ENCODE results near the gene EBF3.

EBF3 gene

DNA sequence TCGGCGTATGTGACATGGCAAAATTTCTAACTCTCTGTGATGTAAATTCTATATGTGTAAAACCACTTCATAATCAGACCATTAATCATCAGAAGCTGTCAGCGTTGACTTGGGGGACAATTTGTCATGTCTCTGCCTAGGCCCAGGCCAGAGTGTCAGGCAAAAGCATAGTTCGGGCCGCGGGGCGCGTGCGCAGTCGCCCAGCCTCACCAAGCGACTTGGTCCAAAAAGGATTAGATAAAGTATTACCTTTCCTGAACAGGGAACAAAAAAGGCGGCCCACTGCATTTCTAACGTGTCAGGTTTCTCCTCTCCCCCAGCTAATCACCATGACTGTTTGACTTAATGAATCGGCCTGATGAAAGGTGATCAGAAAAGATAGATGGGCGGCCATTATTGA lies 114.2 kb downstream of the EBF3 start:
- DNase-seq, result no peak

DNA sequence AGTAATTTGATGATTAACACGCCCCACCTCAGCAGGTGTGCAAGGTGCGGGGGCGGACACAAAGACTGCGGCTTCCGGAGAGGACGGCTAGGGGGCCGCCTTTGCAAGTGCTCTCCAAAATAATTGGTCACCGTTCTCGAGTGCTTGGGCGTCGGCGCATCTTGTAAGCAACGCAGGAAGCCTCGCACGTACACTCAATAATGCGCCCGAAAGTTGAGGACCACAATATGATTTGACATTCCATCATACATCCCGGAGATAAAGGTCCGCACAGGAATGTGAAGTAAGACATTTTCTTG lies 114.7 kb downstream of the EBF3 start:
- no peak for DNase-seq

- DNase-seq, result no peak
These were observed 115.2 kb downstream of the EBF3 start for GRCh38 chr10:129848696-129849451.

GRCh38 chr10:129847741-129848483 lies 116.2 kb downstream of the EBF3 start:
- no peak for DNase-seq

DNA sequence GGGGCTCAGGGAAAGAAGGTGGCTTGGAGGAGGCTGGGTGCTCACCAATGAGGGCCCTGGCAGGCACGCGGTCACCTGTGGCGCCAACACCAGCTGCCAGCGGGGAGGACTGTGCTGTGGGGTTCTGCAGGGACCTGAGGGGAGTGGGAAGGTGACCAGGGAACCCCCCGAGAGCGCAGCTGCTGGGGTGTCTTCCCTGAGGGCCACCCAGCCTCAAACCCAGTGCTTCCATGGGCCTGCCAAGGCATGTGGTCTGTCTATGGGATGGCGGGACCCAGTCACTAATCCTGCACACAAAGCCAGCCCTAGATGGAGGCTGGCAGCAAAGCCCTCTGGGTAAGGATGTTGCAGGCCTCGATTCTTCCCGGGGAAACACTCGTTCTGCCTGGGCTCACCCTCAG lies 117.1 kb downstream of the EBF3 start:
- DNase-seq, result no peak

- DNase-seq, result no peak
These were observed 118.8 kb downstream of the EBF3 start for GRCh38 chr10:129845111-129845753.

DNA sequence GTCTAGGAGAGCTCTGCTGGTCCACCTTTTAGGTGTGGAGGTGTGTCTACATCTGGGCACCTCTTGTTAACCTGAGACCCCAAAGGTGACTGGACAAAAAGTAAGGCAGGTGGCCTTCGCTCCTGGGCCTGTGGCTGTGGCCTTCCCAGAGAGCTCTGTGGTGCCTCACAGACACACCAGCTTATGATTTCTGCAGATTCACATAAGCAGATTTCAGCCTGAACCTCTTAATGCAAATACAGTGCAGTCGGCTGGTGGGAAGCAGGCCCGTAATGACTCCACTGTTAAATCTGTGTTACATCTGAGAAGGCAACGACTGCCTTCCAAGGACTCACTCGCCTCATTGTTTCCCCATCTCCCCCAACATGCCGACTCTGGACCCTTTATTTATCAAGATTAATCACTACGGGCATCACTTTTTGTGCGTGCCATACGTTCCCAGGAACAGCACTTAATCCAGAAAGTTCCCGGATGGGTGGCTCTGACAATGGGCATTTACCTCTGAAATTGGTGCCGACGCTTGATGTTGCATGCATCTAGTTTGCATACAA lies 119.8 kb downstream of the EBF3 start:
- DNase-seq, result no peak

- DNase-seq, result no peak
These were observed 120.4 kb downstream of the EBF3 start for GRCh38 chr10:129843702-129844101.

GRCh38 chr10:129843131-129843541 lies 120.9 kb downstream of the EBF3 start:
- no peak for DNase-seq

DNA sequence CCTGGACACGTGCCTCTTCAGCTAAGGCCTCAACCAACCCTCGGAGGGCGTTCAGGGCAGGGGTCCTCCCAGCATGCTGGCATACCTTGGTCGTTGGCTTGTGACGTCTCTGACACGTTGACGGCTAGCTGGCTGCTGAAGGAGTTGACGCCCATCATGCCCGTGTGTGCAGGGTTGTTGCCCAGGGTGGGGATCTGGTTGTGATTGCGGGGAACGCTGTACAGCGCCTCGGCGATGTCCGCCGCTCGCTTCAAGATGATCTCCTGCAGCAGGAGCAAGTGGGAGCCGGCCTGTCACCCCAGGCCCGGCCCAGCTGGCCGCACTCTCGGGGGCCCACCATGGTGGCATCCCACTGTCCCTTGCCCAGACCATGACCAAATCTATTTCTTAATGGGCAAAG lies 122.0 kb downstream of the EBF3 start:
- no peak for DNase-seq

- no peak for DNase-seq
These were observed 122.5 kb downstream of the EBF3 start for GRCh38 chr10:129841590-129841989.

GRCh38 chr10:129841071-129841470 lies 123.0 kb downstream of the EBF3 start:
- DNase-seq, result no peak

DNA sequence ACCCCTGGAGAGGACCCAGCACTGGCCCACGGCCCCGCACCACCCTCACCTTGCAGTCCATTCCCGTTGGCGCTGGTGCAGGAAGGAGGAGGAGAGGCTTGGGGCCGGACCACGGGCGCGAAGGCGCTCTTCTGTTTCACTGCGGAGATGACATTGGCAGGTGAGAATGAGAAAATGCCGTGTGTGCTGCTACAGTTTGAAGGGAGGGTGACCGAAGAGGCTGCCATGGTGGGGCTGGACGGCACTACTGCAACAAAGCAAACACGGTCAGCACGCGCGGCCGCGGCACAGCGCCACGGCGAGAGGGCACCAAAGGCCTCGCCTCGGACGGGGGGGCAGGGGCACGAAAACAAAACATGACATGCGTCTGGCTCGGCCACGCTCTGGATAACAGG lies 123.9 kb downstream of the EBF3 start:
- no peak for DNase-seq

GRCh38 chr10:129839285-129840195 lies 124.5 kb downstream of the EBF3 start:
- DNase-seq, result no peak

- DNase-seq, result no peak
These were observed 125.3 kb downstream of the EBF3 start for GRCh38 chr10:129838794-129839193.

GRCh38 chr10:129837909-129838582 lies 126.0 kb downstream of the EBF3 start:
- DNase-seq, result no peak

- no peak for DNase-seq
These were observed 127.8 kb downstream of the EBF3 start for GRCh38 chr10:129836253-129836652.

DNA sequence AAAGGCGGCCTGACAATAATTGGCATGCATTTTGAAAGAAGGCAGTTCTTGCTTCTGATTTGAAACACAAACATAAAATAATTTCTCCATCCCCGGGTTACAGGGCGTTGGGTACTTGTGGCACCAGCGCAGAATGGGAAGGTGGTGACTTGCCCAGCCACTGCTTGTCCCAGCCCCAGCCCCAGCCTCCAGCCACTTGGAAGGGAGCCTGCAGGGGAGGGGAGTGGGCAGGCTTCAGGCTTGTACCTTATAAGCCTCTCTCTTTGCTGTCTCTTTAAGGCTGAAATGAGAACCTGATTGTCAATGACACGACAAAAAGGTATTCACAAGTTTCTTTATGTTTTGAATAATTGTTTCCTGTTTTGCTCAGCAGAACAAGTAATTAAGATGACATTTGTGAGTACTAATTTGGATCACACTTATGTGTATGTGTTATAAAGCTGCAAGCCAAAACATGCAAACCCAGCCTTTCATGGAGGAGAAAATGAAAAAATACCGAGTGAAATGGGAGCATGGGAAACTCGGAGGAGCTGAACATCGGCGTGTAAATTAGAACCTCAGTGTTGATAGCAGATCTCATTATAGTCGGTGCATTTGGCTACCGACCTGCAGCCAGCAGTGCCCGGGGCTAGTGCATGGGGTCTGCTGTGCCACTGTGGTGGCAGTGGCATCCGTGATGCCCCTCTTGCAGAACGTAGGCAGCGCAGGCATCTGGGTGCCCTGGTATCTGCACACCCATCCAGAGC lies 129.9 kb downstream of the EBF3 start:
- DNase-seq, result no peak

GRCh38 chr10:129833468-129833950 lies 130.6 kb downstream of the EBF3 start:
- no peak for DNase-seq

GRCh38 chr10:129832573-129833467 lies 131.3 kb downstream of the EBF3 start:
- no peak for DNase-seq
